Lung (tissue), 12 donors: ENCODE data around the gene RGL1. TPM values are rescaled to one million over a fixed set of nuclear protein-coding genes. Genes with fewer than 3 reads are reported as not detected.

Experiments
- ATAC-seq: fragments of 200-7000 bp; cut with Tn5 transposase; one replicate; pipeline ENCODE4 v1.9.1; 2020; ENCODE audit warnings: moderate number of reproducible peaks; ENCODE audit not compliant: insufficient read depth, low FRiP score
- DNase-seq, 3 donors: peaks; one replicate each; pipeline ENCODE4 v3.0.0-alpha.2; 2013 to 2017
- H3K27ac ChIP-seq, 2 donors: one replicate each; pipeline ENCODE4 v1.5.1; 2013; ENCODE audit warnings: mild to moderate bottlenecking in 2 of 2, moderate library complexity in 2 of 2, control low read depth in 1 of 2, inconsistent platforms in 1 of 2, low read depth in 1 of 2, low read length in 1 of 2
- H3K27me3 ChIP-seq, 3 donors: one replicate each; pipeline ENCODE4 v1.5.1; 2013; ENCODE audit warnings: low read length in 2 of 3; ENCODE audit not compliant: control insufficient read depth in 3 of 3, insufficient read depth in 3 of 3
- H3K36me3 ChIP-seq, 4 donors: one replicate each; pipeline ENCODE4 v1.5.1; 2013; ENCODE audit warnings: low read length in 4 of 4, mild to moderate bottlenecking in 1 of 4, moderate library complexity in 1 of 4; ENCODE audit not compliant: control insufficient read depth in 4 of 4, insufficient read depth in 4 of 4
- H3K4me1 ChIP-seq, 5 donors: one replicate each; pipeline ENCODE4 v1.5.1; 2013; ENCODE audit warnings: low read length in 5 of 5, mild to moderate bottlenecking in 2 of 5, moderate library complexity in 1 of 5; ENCODE audit not compliant: control insufficient read depth in 5 of 5, insufficient read depth in 5 of 5
- H3K4me3 ChIP-seq: one replicate; pipeline ENCODE4 v1.5.1; 2013; ENCODE audit warnings: mild to moderate bottlenecking, control low read depth, moderate library complexity
- H3K9ac ChIP-seq, 2 donors: one replicate each; pipeline ENCODE4 v1.5.1; 2013; ENCODE audit warnings: low read length in 2 of 2, control low read depth in 1 of 2; ENCODE audit not compliant: insufficient read depth in 1 of 2
- H3K9me3 ChIP-seq, 4 donors: one replicate each; pipeline ENCODE4 v1.5.1; 2013; ENCODE audit warnings: low read length in 3 of 4, mild to moderate bottlenecking in 1 of 4, moderate library complexity in 1 of 4; ENCODE audit not compliant: control insufficient read depth in 4 of 4, insufficient read depth in 3 of 4
- CTCF ChIP-seq: IDR thresholded peaks from 2 replicates; pipeline ENCODE4 v1.5.1; 2012; ENCODE audit warnings: mild to moderate bottlenecking; ENCODE audit errors: control extremely low read depth, extremely low read depth
- WGBS, 2 donors: extraction: QIAGEN DNeasy Blood & Tissue Kit; methylation state at CpG; one replicate each; pipeline ENCODE4 v1.1.7; 2013; 5-methylcytosine and 5-hydroxymethylcytosine counted together
- polyA plus RNA-seq, 2 donors: library from polyadenylated mRNA; stranded (reverse); fragments of 200-250 nt; gene quantifications; one replicate each; pipeline ENCODE4 v1.2.1, GENCODE V29; 2013
- total RNA-seq, 2 donors: library from RNA; depleted of rRNA in 1 of 2; stranded (reverse); fragments of >200 nt in 1 of 2; gene quantifications; one replicate each; pipeline ENCODE4 v1.2.1, GENCODE V29; 2014 to 2021
- donor health status: control.
- donor health status: control.
- donor health status: Bipolar disorder and iron deficiency.
- donor health status: healthy.
- donor health status: DM: yes; HTN: yes; CAD: no.

The RGL1 gene
- total and polyA plus RNA-seq, 4 donors = 9.6 to 49.4 (median 35.2) TPM

GRCh38 chr1:183961132-183961531 lies 156.2 kb downstream of the RGL1 start:
- H3K27me3 ChIP-seq = no peaks in the 10 kb centered on the region

GRCh38 chr1:183962903-183963302 lies 158.0 kb downstream of the RGL1 start:
- Histone ChIP-seq H3K4me3 (no peak overlapping the region), H3K4me1 (peaks cover 0 to 4% (median 0%) of the 10 kb centered on the region in 5 donors), H3K27me3 (no peaks in the 10 kb centered on the region), H3K9ac (no peak overlapping the region), H3K27ac (no peak overlapping the region), H3K9me3 (no peaks in the 10 kb centered on the region), H3K36me3 (no peaks in the 10 kb centered on the region)
- DNase-seq = no peak
- 91 to 96% methylated on average over 3 of the region's 3 CpGs for WGBS, 2 donors
- ATAC-seq = no peak
- no peak for TF ChIP-seq CTCF

More at GRCh38 chr1:183961132-183961531, 156.2 kb downstream of the RGL1 start:
- ATAC-seq (no peak), DNase-seq (no peak)
- Histone ChIP-seq H3K27ac (no peak overlapping the region), H3K4me1 (peaks cover 0 to 4% (median 0%) of the 10 kb centered on the region in 5 donors), H3K36me3 (no peaks in the 10 kb centered on the region), H3K9me3 (no peaks in the 10 kb centered on the region), H3K9ac (no peak overlapping the region), H3K4me3 (no peak overlapping the region)
- no peak for TF ChIP-seq CTCF
- 87 to 96% methylated on average over 5 of the region's 5 CpGs for WGBS, 2 donors

- H3K36me3 ChIP-seq = no peaks in the 10 kb centered on the region
- WGBS, 2 donors = 88 to 89% methylated on average over 1 of the region's 1 CpG
- H3K27me3 ChIP-seq = no peaks in the 10 kb centered on the region
- no peak overlapping the region for H3K4me3 ChIP-seq
- H3K27ac ChIP-seq = no peak overlapping the region
- H3K9ac ChIP-seq = no peak overlapping the region
- ATAC-seq (no peak), DNase-seq (no peak)
- no peaks in the 10 kb centered on the region for H3K4me1 ChIP-seq
- TF ChIP-seq CTCF = no peak
- no peaks in the 10 kb centered on the region for H3K9me3 ChIP-seq
Measured at GRCh38 chr1:183965726-183966125, 160.8 kb downstream of the RGL1 start.

GRCh38 chr1:183966487-183966886 lies 161.6 kb downstream of the RGL1 start:
- H3K27ac ChIP-seq = no peak overlapping the region
- ATAC-seq = no peak
- H3K36me3 ChIP-seq = no peaks in the 10 kb centered on the region
- no peak for TF ChIP-seq CTCF
- H3K9me3 ChIP-seq = no peaks in the 10 kb centered on the region
- no peaks in the 10 kb centered on the region for H3K4me1 ChIP-seq
- no peaks in the 10 kb centered on the region for H3K27me3 ChIP-seq
- H3K4me3 ChIP-seq = no peak overlapping the region
- 84 to 92% methylated on average over 3 of the region's 3 CpGs for WGBS, 2 donors
- no peak for DNase-seq
- H3K9ac ChIP-seq = no peak overlapping the region
